Measurements from ENCODE around the gene GBA3. TPM values are rescaled to one million over a fixed set of nuclear protein-coding genes. Genes with fewer than 3 reads are reported as not detected.

GBA3 gene
- total RNA-seq, 1 donor from 2014 or later, result not detected

GRCh38 chr4:22824091-22824490, 131.4 kb downstream of the GBA3 start:
- H3K4me1 Mint-ChIP-seq (ENCODE audit: low read depth), result no peaks in the 10 kb centered on the region
- H3K27me3 Mint-ChIP-seq (ENCODE audit: low read depth), result no peaks in the 10 kb centered on the region
- no peak for DNase-seq (ENCODE audit: low spot score)
- TF ChIP-seq CTCF (IDR thresholded peaks at IDR 0.05), result no peak
- no peak overlapping the region for H3K27ac Mint-ChIP-seq (ENCODE audit: unreplicated experiment)
- H3K9me3 Mint-ChIP-seq (ENCODE audit: low read depth), result no peaks in the 10 kb centered on the region
- no peaks in the 10 kb centered on the region for H3K36me3 Mint-ChIP-seq (ENCODE audit: low read depth)
- H3K4me3 Mint-ChIP-seq (ENCODE audit: unreplicated experiment), result no peak overlapping the region

- TF ChIP-seq CTCF (IDR thresholded peaks at IDR 0.05), result no peak
- no peak overlapping the region for H3K4me3 Mint-ChIP-seq (ENCODE audit: unreplicated experiment)
- no peak for DNase-seq (ENCODE audit: low spot score)
- peaks cover 2% of the 10 kb centered on the region for H3K9me3 Mint-ChIP-seq (ENCODE audit: low read depth)
- peaks cover 2% of the 10 kb centered on the region for H3K27me3 Mint-ChIP-seq (ENCODE audit: low read depth)
- no peaks in the 10 kb centered on the region for H3K36me3 Mint-ChIP-seq (ENCODE audit: low read depth)
- no peaks in the 10 kb centered on the region for H3K4me1 Mint-ChIP-seq (ENCODE audit: low read depth)
- no peak overlapping the region for H3K27ac Mint-ChIP-seq (ENCODE audit: unreplicated experiment)
Measured at GRCh38 chr4:22842360-22843018, 149.8 kb downstream of the GBA3 start.

GRCh38 chr4:22848332-22848731, 155.6 kb downstream of the GBA3 start:
- Mint-ChIP-seq H3K9me3 (ENCODE audit: low read depth) (no peaks in the 10 kb centered on the region), H3K27me3 (ENCODE audit: low read depth) (peaks cover 6% of the 10 kb centered on the region), H3K36me3 (ENCODE audit: low read depth) (no peaks in the 10 kb centered on the region), H3K27ac (ENCODE audit: unreplicated experiment) (no peak overlapping the region), H3K4me3 (ENCODE audit: unreplicated experiment) (no peak overlapping the region), H3K4me1 (ENCODE audit: low read depth) (no peaks in the 10 kb centered on the region)
- TF ChIP-seq CTCF (IDR thresholded peaks at IDR 0.05), result no peak
- DNase-seq (ENCODE audit: low spot score), result no peak

- no peaks in the 10 kb centered on the region for H3K4me1 Mint-ChIP-seq (ENCODE audit: low read depth)
- no peak for TF ChIP-seq CTCF (IDR thresholded peaks at IDR 0.05)
- H3K36me3 Mint-ChIP-seq (ENCODE audit: low read depth), result no peaks in the 10 kb centered on the region
- peaks cover 3% of the 10 kb centered on the region for H3K9me3 Mint-ChIP-seq (ENCODE audit: low read depth)
- H3K4me3 Mint-ChIP-seq (ENCODE audit: unreplicated experiment), result no peak overlapping the region
- H3K27me3 Mint-ChIP-seq (ENCODE audit: low read depth), result peaks cover 10% of the 10 kb centered on the region
- no peak overlapping the region for H3K27ac Mint-ChIP-seq (ENCODE audit: unreplicated experiment)
- DNase-seq (ENCODE audit: low spot score), result no peak
Measured at GRCh38 chr4:22850055-22850454, 157.3 kb downstream of the GBA3 start.

GRCh38 chr4:22850630-22851029, 157.9 kb downstream of the GBA3 start:
- peaks cover 3% of the 10 kb centered on the region for H3K9me3 Mint-ChIP-seq (ENCODE audit: low read depth)
- TF ChIP-seq CTCF (IDR thresholded peaks at IDR 0.05), result no peak
- no peak overlapping the region for H3K27ac Mint-ChIP-seq (ENCODE audit: unreplicated experiment)
- peaks cover 10% of the 10 kb centered on the region for H3K27me3 Mint-ChIP-seq (ENCODE audit: low read depth)
- H3K36me3 Mint-ChIP-seq (ENCODE audit: low read depth), result no peaks in the 10 kb centered on the region
- no peak overlapping the region for H3K4me3 Mint-ChIP-seq (ENCODE audit: unreplicated experiment)
- no peak for DNase-seq (ENCODE audit: low spot score)
- H3K4me1 Mint-ChIP-seq (ENCODE audit: low read depth), result no peaks in the 10 kb centered on the region
